ENCODE data around the gene CHST11.

The CHST11 gene

GRCh38 chr12:104809706-104810385 is 353.1 kb downstream of the CHST11 start:
- no peak for DNase-seq (ENCODE audit: low read depth)

Data from T-helper 22 cell (primary cell).